Colonic mucosa (tissue), 4 donors: ENCODE measurements around the gene ZNF653. TPM values are rescaled to one million over a fixed set of nuclear protein-coding genes. Genes with fewer than 3 reads are reported as not detected.
"Not testable (repeated sequence)": the region's sequence is repeated elsewhere in the genome, so short reads cannot be mapped to it uniquely, and the experiment has no call there.

Experiments
- DNase-seq: peaks from one replicate; pipeline ENCODE4 v3.0.0-alpha.2; 2020
- H3K27ac ChIP-seq: fragments of 200-600 bp; one replicate; pipeline ENCODE4 v1.8.0; 2021
- H3K27me3 ChIP-seq: fragments of 200-600 bp; one replicate; pipeline ENCODE4 v1.8.0; 2021
- H3K36me3 ChIP-seq: fragments of 200-600 bp; one replicate; pipeline ENCODE4 v1.8.0; 2021
- H3K4me1 ChIP-seq: fragments of 200-600 bp; one replicate; pipeline ENCODE4 v1.8.0; 2021; ENCODE audit warnings: mild to moderate bottlenecking
- H3K4me3 ChIP-seq: fragments of 200-600 bp; one replicate; pipeline ENCODE4 v1.8.0; 2021
- H3K9ac ChIP-seq, 2 donors: one replicate each; pipeline ENCODE4 v1.7.0; 2013; ENCODE audit warnings: control low read depth in 2 of 2, low read depth in 2 of 2, low read length in 2 of 2
- H3K9me3 ChIP-seq: fragments of 200-600 bp; one replicate; pipeline ENCODE4 v1.8.0; 2021
- CTCF ChIP-seq: fragments of 200-600 bp; IDR thresholded peaks from one replicate; pipeline ENCODE4 v1.8.0; 2022; ENCODE audit warnings: antibody characterized with exemption, mild to moderate bottlenecking
- intact Hi-C: fragments of 100-400 bp; cut with DNase I; formaldehyde crosslinking; loops from one replicate; pipeline ENCODE4 v1.14.1; 2022
- total RNA-seq, 2 donors: library from RNA; stranded (reverse); fragmentation: NEBNext Ultra II Directional in 1 of 2; extraction: Animal tissue kit (Norgen Biotek cat#: 25700) in 1 of 2; gene quantifications; one replicate each; pipeline ENCODE4 v1.2.1, GENCODE V29; 2021
- donor health status: healthy.
- donor health status: DM: no; HTN: no; CAD: no.
- donor health status: DM: no; HTN: no; CAD: no.

Gene ZNF653
- total RNA-seq, 2 donors from 2014 or later: 10.6 to 14.2 TPM

DNA sequence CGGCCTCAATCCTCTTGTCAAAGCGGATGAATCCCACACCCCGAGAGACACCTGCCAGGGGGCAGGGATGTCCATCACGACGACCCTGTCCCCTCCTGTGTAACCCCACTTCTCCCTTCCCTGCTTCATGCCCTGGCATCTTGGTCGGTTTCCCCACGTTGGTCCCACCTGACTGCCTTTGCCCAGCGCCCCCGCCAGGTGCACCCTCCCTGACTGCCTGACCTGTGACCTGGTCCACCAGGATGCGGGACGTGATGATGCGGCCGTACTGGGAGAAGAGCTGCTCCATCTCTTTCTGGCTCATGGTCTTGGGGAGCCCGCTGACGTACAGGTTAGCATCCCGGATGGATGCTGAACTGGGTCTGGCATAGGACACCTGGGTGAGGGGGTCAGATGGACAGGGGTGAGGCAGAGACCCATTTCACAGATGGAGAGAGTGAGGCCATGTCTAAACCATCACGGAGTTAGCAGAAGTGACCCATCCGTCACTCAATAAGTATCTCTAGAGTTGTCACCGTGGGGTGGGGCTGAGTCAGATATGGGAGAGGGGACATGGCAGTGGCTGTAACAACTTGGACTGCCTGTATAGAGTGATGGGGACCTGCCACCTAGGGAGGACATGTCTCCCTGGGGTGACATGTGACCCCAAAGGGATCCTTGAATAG lies 47.3 kb downstream of the ZNF653 start:
- intact Hi-C loops: no loop called here
- H3K9me3 ChIP-seq: no peaks in the 10 kb centered on the region
- H3K27me3 ChIP-seq: no peaks in the 10 kb centered on the region

DNA sequence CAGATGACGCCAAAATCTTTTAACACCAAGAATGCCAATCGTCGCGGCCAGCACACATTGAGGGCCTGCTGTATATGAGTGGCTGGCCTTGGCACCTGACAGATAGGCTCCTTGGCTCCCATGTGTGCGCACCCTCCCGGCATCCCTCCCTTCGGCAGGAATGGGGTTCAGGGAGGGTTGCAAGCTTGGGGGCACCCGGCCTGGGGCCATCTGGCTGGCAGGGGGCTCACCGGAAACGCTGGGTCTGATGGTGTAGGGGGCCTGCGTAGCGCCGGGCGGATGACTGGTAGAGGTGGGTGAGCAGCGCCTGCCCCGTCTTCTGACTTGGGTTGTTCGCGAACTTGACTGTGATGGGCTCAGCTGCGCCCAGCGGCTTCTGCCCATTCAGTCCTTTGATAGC lies 47.8 kb downstream of the ZNF653 start:
- intact Hi-C loops: no loop called here
- H3K27ac ChIP-seq: no peak overlapping the region
- no peaks in the 10 kb centered on the region for H3K4me1 ChIP-seq
- TF ChIP-seq CTCF: no peak
- no peaks in the 10 kb centered on the region for H3K9me3 ChIP-seq
- no peaks in the 10 kb centered on the region for H3K36me3 ChIP-seq
- no peak overlapping the region for H3K9ac ChIP-seq
- H3K27me3 ChIP-seq: no peaks in the 10 kb centered on the region
- H3K4me3 ChIP-seq: no peak overlapping the region
- DNase-seq: no peak

More for the DNA sequence above, 47.3 kb downstream of the ZNF653 start:
- DNase-seq: no peak
- TF ChIP-seq CTCF: no peak
- Histone ChIP-seq H3K27ac (no peak overlapping the region), H3K4me3 (no peak overlapping the region), H3K9ac (no peak overlapping the region), H3K36me3 (no peaks in the 10 kb centered on the region), H3K4me1 (no peaks in the 10 kb centered on the region)

DNA sequence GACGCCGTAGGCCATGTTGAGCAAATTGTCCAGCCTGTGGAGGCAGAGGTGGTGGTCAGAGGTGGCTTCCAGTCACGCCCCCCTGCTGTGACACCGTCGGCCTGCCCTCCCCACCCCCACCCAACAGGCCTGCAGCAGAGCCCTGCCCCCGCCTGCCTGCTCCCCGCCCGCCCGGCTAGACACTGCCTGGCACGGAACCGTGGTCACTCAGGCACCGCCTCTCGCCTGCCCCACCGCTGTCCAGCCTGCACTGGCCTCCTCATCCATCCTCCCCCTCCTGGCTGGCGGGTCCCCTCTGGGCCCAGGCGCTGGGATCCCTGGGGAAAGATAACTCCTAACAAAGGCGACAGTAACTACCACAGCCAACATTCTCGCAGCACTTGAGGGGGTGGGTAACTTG lies 48.5 kb downstream of the ZNF653 start:
- Histone ChIP-seq H3K27me3 (no peaks in the 10 kb centered on the region), H3K4me1 (no peaks in the 10 kb centered on the region), H3K27ac (no peak overlapping the region), H3K9ac (no peak overlapping the region), H3K9me3 (no peaks in the 10 kb centered on the region), H3K36me3 (no peaks in the 10 kb centered on the region), H3K4me3 (no peak overlapping the region)
- DNase-seq: no peak
- intact Hi-C loops: no loop called here
- TF ChIP-seq CTCF: no peak

DNA sequence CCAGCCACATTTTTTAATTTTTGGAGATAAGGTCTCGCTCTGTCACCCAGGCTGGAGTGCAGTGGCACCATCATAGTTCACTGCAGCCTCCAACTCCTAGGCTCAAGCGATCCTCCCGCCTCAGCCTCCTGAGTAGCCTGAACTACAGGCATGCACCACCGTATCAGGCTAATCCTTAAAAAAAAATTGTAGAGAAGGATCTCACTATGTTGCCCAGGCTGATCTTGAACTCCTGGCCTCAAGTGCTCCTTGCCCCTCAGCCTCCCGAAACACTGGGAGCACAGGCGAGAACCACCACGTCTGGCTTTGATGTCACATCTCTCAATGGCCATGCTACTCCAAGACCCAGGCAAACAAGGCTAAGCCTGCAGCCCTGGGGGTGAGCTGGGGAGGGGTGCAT lies 49.0 kb downstream of the ZNF653 start:
- no peaks in the 10 kb centered on the region for H3K27me3 ChIP-seq
- intact Hi-C loops: no loop called here

GRCh38 chr19:11455233-11455554 lies 50.4 kb downstream of the ZNF653 start:
- H3K36me3 ChIP-seq, H3K9me3 ChIP-seq, H3K4me1 ChIP-seq, DNase-seq, H3K9ac ChIP-seq, H3K4me3 ChIP-seq, intact Hi-C loops, H3K27me3 ChIP-seq, H3K27ac ChIP-seq: not testable (repeated sequence)

More for the DNA sequence above, 49.0 kb downstream of the ZNF653 start:
- Histone ChIP-seq H3K36me3 (no peaks in the 10 kb centered on the region), H3K27ac (no peak overlapping the region), H3K4me3 (no peak overlapping the region), H3K4me1 (no peaks in the 10 kb centered on the region), H3K9ac (no peak overlapping the region), H3K9me3 (no peaks in the 10 kb centered on the region)
- no peak for TF ChIP-seq CTCF
- no peak for DNase-seq

DNA sequence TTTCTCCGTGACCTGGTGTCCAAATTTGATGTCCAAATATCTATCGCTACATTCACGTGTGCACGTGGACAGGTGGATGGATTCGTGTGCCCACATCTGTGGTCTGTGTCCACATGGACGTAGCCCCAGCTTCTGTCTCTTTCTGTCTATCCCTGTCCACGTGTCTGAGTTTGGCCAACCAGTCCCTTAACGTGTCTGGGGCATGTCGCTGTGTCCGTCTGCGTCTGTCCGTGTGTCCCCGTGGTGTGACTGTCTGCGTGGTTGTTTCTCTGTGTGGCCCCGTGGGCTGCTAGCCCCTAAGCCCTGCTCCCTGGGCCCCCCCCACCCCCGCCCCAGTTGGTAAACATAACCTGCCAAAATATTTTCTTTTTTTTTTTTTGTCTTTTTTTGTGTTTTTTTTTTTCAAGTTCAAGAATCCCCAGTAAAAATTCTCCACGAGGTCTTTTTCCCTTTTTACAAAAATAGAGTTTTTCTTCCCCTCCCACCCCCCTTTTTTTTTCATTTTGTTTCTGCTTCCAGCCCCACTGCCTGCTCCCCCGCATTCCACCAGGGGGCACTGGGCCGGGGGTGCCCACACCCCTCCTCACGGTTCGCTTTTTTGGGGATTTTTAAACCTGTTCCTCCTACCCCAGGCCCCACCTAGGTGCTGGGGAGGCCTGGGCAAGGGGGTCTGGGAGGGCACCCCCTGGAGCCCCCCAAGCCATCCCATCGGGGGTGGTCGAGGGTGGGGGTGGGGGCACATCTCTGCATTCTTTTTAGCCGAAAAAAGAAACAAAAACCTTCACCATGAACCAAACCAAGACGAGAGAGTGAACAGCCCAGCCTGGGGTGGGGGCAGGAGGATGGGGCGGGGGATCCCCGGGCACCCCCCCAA lies 51.9 kb downstream of the ZNF653 start:
- Histone ChIP-seq H3K9ac (no peak overlapping the region), H3K4me3 (no peak overlapping the region), H3K4me1 (no peaks in the 10 kb centered on the region), H3K27ac (no peak overlapping the region), H3K9me3 (no peaks in the 10 kb centered on the region), H3K27me3 (no peaks in the 10 kb centered on the region), H3K36me3 (no peaks in the 10 kb centered on the region)
- TF ChIP-seq CTCF: no peak
- intact Hi-C loops: no loop called here
- no peak for DNase-seq
